SJCRH30 (cell line): ENCODE data around the gene SGTA. TPM values are rescaled to one million over a fixed set of nuclear protein-coding genes. Genes with fewer than 3 reads are reported as not detected.

ENCODE experiments used
- DNase-seq, 2 experiments: peaks; one replicate each; pipeline ENCODE4 v3.0.0-alpha.2; 2015 to 2020
- H3K27ac ChIP-seq: fragments of 250-450 bp; sonication (Bioruptor Pico); 2 replicates; pipeline ENCODE4 v1.5.1; 2020; ENCODE audit warnings: mild to moderate bottlenecking, moderate library complexity
- H3K27me3 ChIP-seq: fragments of 250-450 bp; sonication (Bioruptor Pico); 2 replicates; pipeline ENCODE4 v1.5.1; 2020; ENCODE audit warnings: mild to moderate bottlenecking, moderate library complexity
- H3K36me3 ChIP-seq: fragments of 250-450 bp; sonication (Bioruptor Pico); 2 replicates; pipeline ENCODE4 v1.5.1; 2020; ENCODE audit warnings: mild to moderate bottlenecking, moderate library complexity
- H3K4me1 ChIP-seq: fragments of 250-450 bp; sonication (Bioruptor Pico); 2 replicates; pipeline ENCODE4 v1.5.1; 2020; ENCODE audit warnings: mild to moderate bottlenecking, moderate library complexity
- H3K4me3 ChIP-seq: fragments of 250-450 bp; sonication (Bioruptor Pico); 2 replicates; pipeline ENCODE4 v1.5.1; 2020; ENCODE audit warnings: mild to moderate bottlenecking, moderate library complexity
- H3K9me3 ChIP-seq: fragments of 250-450 bp; sonication (Bioruptor Pico); replicated peaks from 2 replicates; pipeline ENCODE4 v1.5.1; 2020; ENCODE audit warnings: mild to moderate bottlenecking, moderate library complexity
- total RNA-seq: library from RNA; depleted of rRNA; stranded (reverse); fragments of >200 nt; shearing (Covaris generic); gene quantifications from 2 replicates; pipeline ENCODE4 v1.2.3, GENCODE V29; 2014

SGTA gene
- total RNA-seq, 1 experiment from 2014 or later: 103 TPM

GRCh38 chr19:2739602-2740313, 43.3 kb downstream of the SGTA start, which contains the start of gene SLC39A3:
SLC39A3 (minus strand) TSS chr19:2740017; CDS start chr19:2737257, 2,760 bp downstream.
- no peaks in the 10 kb centered on the region for H3K27me3 ChIP-seq
- H3K4me1 ChIP-seq: no peaks in the 10 kb centered on the region
- H3K4me3 ChIP-seq: peak within 1 kb of the TSS; percentile 66
- no peak within 1 kb of the TSS for H3K27ac ChIP-seq
- H3K36me3 ChIP-seq: peaks cover 8% of the 10 kb centered on the region
- DNase-seq: peak; percentile 99
- no peaks in the 10 kb centered on the region for H3K9me3 ChIP-seq

DNA sequence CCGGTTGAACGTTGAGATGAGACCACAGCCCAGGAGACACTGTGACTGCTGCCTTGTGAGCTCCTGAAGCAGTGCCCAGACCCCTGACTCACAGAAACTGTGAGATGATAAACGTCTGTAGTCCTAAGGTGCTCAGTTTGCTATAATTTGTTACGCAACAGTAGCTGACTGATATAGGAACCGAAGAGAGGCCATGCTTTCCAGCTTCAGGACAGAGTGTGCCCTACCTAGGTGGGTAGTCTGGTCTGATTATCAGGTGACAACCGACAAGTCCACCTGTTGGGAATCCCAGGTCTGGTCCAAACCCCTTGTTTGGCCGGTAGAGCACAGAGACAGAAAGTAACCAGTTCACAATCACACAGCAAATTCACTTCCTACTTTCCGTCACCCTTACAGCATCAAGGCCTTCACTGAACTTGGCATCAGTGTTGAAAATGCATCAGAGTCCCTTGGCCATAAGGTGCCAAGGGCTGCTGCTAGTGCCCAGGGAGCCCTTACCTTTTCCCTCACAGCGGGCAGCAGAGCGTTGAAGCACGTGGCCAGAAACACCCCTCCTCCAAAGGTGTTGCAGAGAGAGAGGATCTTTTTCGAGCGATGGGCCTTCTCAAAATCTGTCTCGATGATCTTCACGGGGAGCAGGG, 46.4 kb downstream of the SGTA start:
- H3K9me3 ChIP-seq: no peaks in the 10 kb centered on the region

DNA sequence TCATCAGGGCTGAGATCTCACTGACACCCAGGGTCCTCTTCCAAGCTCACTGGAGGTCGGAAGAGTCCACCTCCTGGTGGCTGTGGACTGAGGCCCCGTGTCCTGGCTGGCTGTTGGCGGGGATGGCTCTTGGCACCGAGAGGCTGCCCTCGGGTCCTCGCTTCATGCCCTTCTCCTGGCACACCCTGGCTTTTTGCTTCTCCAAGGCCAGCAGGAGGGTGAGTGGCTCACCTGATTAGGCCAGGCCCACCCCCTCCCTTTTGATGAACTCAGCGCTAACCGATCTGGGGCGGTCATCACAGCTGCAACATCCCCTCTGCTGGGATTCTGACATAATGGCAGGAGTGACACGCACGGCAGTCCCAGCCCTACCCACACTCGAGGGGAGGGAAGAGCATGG, 47.7 kb downstream of the SGTA start:
- Histone ChIP-seq H3K27me3 (no peaks in the 10 kb centered on the region), H3K27ac (no peak overlapping the region), H3K4me3 (no peak overlapping the region), H3K36me3 (peaks cover 8% of the 10 kb centered on the region), H3K9me3 (no peaks in the 10 kb centered on the region), H3K4me1 (no peaks in the 10 kb centered on the region)
- no peak for DNase-seq

More for the DNA sequence above, 46.4 kb downstream of the SGTA start:
- H3K27ac ChIP-seq: no peak overlapping the region
- H3K4me1 ChIP-seq: no peaks in the 10 kb centered on the region
- peaks cover 8% of the 10 kb centered on the region for H3K36me3 ChIP-seq
- no peak for DNase-seq
- no peaks in the 10 kb centered on the region for H3K27me3 ChIP-seq
- no peak overlapping the region for H3K4me3 ChIP-seq

DNA sequence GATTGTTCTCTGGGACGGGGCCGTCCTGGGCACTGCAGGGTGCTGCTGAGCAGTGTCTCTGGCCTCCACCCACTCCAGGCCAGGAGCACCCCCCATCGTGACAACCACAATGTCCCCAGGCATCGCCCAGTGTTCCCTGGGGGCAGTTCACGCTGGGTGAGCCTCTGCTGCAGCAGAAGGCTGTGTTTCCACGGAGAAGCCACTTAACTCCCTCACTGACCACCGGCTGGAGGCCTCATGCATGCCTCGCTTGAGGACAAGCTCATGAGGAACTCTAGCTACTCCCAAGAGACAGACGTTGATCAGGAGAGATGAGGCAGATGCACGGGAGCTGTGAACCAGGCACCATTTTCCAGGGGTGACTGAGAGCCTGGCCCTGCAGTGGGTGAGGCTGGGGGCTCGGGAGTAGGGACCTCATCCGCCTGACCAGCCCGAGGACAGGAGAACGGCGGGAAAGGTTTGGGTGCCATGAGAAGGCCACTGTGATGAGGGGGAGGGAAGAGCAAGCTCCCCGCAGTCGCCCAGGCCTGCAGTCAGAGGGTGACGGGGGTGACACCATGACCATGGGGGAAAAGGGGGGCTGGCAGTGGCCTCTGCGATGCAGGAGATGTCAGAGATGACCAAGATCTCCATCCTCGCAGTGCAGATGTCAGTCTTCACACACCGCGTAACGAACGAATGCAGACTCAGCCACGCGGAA, 48.3 kb downstream of the SGTA start:
- H3K9me3 ChIP-seq: no peaks in the 10 kb centered on the region
- no peaks in the 10 kb centered on the region for H3K27me3 ChIP-seq
- DNase-seq: no peak
- H3K36me3 ChIP-seq: peaks cover 8% of the 10 kb centered on the region
- no peak overlapping the region for H3K4me3 ChIP-seq
- H3K4me1 ChIP-seq: no peaks in the 10 kb centered on the region
- H3K27ac ChIP-seq: no peak overlapping the region

- H3K9me3 ChIP-seq: no peaks in the 10 kb centered on the region
- H3K27me3 ChIP-seq: no peaks in the 10 kb centered on the region
- DNase-seq: peak; percentile 29 to 40
- no peak overlapping the region for H3K27ac ChIP-seq
- H3K36me3 ChIP-seq: peaks cover 8% of the 10 kb centered on the region
- H3K4me1 ChIP-seq: no peaks in the 10 kb centered on the region
- no peak overlapping the region for H3K4me3 ChIP-seq
Observed at GRCh38 chr19:2733930-2734588, 49.0 kb downstream of the SGTA start.

DNA sequence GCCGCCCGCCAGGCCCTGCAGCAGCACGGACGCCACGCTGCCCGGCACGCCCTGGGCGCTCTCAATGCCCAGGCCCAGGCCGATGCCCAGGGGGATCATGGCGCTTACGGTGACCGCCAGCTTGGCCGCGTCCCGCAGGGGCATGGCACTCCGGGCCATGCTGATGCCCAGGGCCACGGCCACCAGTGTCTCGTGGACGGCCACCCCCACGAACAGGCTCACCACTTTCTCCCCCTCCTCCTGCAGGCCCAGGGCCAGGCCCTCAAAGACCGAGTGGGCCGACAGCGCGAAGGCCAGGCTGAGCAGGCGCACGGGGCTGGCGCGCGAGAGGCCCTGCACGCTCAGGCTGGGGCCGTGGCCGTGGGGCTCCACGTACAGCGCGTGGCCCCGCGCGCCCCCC, 50.2 kb downstream of the SGTA start:
- Histone ChIP-seq H3K9me3 (no peaks in the 10 kb centered on the region), H3K4me3 (no peak overlapping the region), H3K4me1 (no peaks in the 10 kb centered on the region), H3K36me3 (peaks cover 8% of the 10 kb centered on the region), H3K27me3 (0 out of 2 replicates have a peak, but pooled peaks cover under 1% of the 10 kb centered on the region), H3K27ac (no peak overlapping the region)
- DNase-seq: no peak

GRCh38 chr19:2732157-2732725, 50.8 kb downstream of the SGTA start:
- Histone ChIP-seq H3K4me3 (no peak overlapping the region), H3K36me3 (peaks cover 8% of the 10 kb centered on the region), H3K27ac (no peak overlapping the region), H3K27me3 (peaks cover 2% of the 10 kb centered on the region; the same call in 1 of the 2 replicates), H3K4me1 (no peaks in the 10 kb centered on the region), H3K9me3 (no peaks in the 10 kb centered on the region)
- no peak for DNase-seq

DNA sequence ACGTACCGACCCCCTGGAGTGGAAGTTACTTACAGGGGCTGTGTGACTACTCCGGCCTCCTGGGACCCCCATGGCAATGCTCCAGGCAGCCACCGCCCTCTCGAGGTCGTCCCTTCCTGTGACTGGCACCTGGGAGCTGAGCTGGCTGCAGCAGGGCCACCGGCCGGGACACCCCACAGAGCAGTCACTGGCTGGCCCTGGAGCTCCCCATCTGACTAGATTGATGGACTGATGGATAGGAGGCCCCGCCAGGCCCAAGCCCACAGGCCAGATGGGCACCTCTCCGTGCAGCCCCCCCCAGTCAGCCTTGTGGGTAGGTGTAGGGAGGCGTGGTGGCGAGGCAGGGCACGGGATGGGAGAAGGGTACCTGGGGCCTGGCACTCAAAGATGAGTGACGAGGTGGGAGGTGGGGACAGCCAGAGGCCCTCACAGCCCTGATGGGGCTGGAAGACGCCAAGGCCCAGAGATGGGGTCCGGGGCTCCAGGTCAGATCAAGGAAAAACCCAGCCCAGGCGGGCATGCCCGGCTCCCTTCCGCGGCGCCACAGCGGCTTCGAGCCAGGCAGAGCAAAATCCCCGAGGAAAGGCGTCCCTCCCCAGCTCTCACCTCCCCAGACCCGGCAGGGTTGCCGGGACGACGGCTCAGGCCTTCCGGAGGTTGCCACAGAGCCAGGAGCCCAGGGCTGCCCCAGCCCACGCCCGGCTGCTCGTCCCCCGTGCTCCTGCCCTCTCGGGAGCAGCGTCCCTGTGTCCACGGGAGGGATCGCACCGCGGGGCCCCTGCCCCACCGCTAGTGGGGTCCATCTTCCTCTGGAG, 51.7 kb downstream of the SGTA start:
- H3K27me3 ChIP-seq: peaks cover 5% of the 10 kb centered on the region; the same call in 1 of the 2 replicates
- DNase-seq: no peak
- no peaks in the 10 kb centered on the region; the same call in 1 of the 2 replicates for H3K36me3 ChIP-seq
- H3K27ac ChIP-seq: no peak overlapping the region
- no peaks in the 10 kb centered on the region for H3K9me3 ChIP-seq
- no peak overlapping the region for H3K4me3 ChIP-seq
- H3K4me1 ChIP-seq: no peaks in the 10 kb centered on the region

GRCh38 chr19:2729943-2730818, 52.9 kb downstream of the SGTA start:
- DNase-seq: no peak
- H3K9me3 ChIP-seq: no peaks in the 10 kb centered on the region
- H3K27ac ChIP-seq: no peak overlapping the region
- no peaks in the 10 kb centered on the region for H3K4me1 ChIP-seq
- no peaks in the 10 kb centered on the region for H3K36me3 ChIP-seq
- H3K4me3 ChIP-seq: no peak overlapping the region
- peaks cover 5% of the 10 kb centered on the region; the same call in 1 of the 2 replicates for H3K27me3 ChIP-seq

- no peak for DNase-seq
- Histone ChIP-seq H3K36me3 (no peaks in the 10 kb centered on the region), H3K4me3 (no peak overlapping the region), H3K9me3 (no peaks in the 10 kb centered on the region), H3K27ac (no peak overlapping the region), H3K27me3 (peaks cover 5% of the 10 kb centered on the region; the same call in 1 of the 2 replicates), H3K4me1 (no peaks in the 10 kb centered on the region)
Observed at GRCh38 chr19:2728783-2729387, 54.2 kb downstream of the SGTA start.

GRCh38 chr19:2727640-2727944, 55.5 kb downstream of the SGTA start:
- H3K36me3 ChIP-seq: no peaks in the 10 kb centered on the region
- no peaks in the 10 kb centered on the region for H3K9me3 ChIP-seq
- H3K27ac ChIP-seq: no peak overlapping the region
- no peak overlapping the region for H3K4me3 ChIP-seq
- DNase-seq: no peak
- peaks cover 5% of the 10 kb centered on the region; the same call in 1 of the 2 replicates for H3K27me3 ChIP-seq
- no peaks in the 10 kb centered on the region for H3K4me1 ChIP-seq

DNA sequence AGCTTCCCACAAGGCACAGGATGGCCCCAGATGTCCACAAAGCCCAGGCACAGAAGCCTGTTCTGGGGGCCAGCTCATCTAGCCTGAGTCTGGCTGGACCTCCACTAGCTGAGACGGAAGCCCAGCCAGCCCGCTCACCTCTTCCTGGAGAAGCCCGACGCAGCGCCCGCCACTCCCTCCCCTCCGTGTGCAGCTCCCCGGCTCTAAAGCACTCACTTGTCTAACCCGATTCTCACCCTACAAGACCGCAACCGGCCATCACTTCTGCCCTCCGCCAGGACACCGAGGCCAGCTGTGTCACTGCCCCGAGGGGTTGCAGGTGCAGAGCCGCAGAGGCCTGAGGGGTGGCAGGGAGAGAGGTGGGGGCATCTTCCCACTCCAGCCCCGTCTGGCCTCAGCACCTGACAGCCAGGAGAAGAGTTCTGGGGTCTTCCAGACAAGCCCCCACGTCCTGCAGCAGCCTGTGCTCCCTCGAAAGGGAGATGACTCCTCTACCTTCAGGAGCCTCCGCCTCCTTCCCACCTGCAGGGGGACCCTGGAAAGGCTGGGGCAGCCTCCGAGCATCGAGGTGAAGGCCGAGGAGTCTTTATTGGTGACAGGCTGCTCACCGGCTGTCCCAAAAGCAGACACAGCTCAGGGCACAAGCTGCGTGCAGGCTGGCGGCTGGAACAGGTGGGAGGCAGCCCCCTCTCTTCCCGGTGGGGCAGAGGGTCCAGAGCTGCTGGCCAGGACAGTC, 56.0 kb downstream of the SGTA start:
- Histone ChIP-seq H3K27ac (no peak overlapping the region), H3K36me3 (no peaks in the 10 kb centered on the region), H3K4me3 (no peak overlapping the region), H3K9me3 (no peaks in the 10 kb centered on the region), H3K4me1 (no peaks in the 10 kb centered on the region), H3K27me3 (peaks cover 5% of the 10 kb centered on the region; the same call in 1 of the 2 replicates)
- DNase-seq: no peak
